ENCODE measurements around the gene REEP1.
"Not testable (repeated sequence)": the region's sequence is repeated elsewhere in the genome, so short reads cannot be mapped to it uniquely, and the experiment has no call there.

DNA sequence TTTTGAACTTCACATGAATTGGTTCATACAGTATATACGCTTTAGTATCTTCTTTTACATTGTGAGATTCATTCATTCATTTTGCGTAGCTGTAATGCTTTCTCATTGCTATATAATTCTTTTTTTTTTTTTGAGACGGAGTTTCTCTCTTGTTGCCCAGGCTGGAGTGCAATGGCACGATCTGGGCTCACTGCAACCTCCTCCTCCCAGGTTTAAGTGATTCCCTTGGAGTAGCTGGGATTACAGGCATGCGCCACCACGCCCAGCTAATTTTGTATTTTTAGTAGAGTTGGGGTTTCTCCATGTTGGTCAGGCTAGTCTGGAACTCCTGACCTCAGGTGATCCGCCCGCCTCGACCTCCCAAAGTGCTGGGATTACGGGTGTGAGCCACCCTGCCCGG lies 136.9 kb downstream of the REEP1 start:
- TF ChIP-seq, protein P1, sequence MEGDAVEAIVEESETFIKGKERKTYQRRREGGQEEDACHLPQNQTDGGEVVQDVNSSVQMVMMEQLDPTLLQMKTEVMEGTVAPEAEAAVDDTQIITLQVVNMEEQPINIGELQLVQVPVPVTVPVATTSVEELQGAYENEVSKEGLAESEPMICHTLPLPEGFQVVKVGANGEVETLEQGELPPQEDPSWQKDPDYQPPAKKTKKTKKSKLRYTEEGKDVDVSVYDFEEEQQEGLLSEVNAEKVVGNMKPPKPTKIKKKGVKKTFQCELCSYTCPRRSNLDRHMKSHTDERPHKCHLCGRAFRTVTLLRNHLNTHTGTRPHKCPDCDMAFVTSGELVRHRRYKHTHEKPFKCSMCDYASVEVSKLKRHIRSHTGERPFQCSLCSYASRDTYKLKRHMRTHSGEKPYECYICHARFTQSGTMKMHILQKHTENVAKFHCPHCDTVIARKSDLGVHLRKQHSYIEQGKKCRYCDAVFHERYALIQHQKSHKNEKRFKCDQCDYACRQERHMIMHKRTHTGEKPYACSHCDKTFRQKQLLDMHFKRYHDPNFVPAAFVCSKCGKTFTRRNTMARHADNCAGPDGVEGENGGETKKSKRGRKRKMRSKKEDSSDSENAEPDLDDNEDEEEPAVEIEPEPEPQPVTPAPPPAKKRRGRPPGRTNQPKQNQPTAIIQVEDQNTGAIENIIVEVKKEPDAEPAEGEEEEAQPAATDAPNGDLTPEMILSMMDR (IDR thresholded peaks at IDR 0.05), result not testable (repeated sequence)
- not testable (repeated sequence) for TF ChIP-seq POLR2A (IDR thresholded peaks at IDR 0.05; ENCODE audit: low read depth); EP300 (IDR thresholded peaks at IDR 0.05); POLR2AphosphoS5 (IDR thresholded peaks at IDR 0.05)

Data from esophagus muscularis mucosa (tissue), 4 donors.